IPS-NIHi11 (cell line): ENCODE results near the gene PLXNB2.
"Not testable (repeated sequence)": the region's sequence is repeated elsewhere in the genome, so short reads cannot be mapped to it uniquely, and the experiment has no call there.

ENCODE experiments used
- DNase-seq: peaks from one replicate; pipeline ENCODE4 v3.0.0; 2012; ENCODE audit warnings: mixed read lengths, low spot score

PLXNB2 gene

GRCh38 chr22:50280022-50280707, 27.3 kb downstream of the PLXNB2 start:
- DNase-seq, result no peak

GRCh38 chr22:50278956-50279619, 28.4 kb downstream of the PLXNB2 start:
- no peak for DNase-seq

GRCh38 chr22:50278461-50278860, 29.0 kb downstream of the PLXNB2 start:
- DNase-seq, result no peak

GRCh38 chr22:50277761-50278160, 29.7 kb downstream of the PLXNB2 start:
- no peak for DNase-seq

- peak; percentile 69 for DNase-seq
Observed at GRCh38 chr22:50276143-50276542, 31.3 kb downstream of the PLXNB2 start.

- DNase-seq, result no peak
Observed at GRCh38 chr22:50275181-50276055, 32.0 kb downstream of the PLXNB2 start.

GRCh38 chr22:50274771-50275170, 32.7 kb downstream of the PLXNB2 start:
- no peak for DNase-seq

GRCh38 chr22:50274311-50274710, 33.1 kb downstream of the PLXNB2 start:
- peak; percentile 64 for DNase-seq

- DNase-seq, result not testable (repeated sequence)
Observed at GRCh38 chr22:50273781-50274180, 33.7 kb downstream of the PLXNB2 start.

GRCh38 chr22:50273352-50273751, 34.1 kb downstream of the PLXNB2 start:
- DNase-seq, result not testable (repeated sequence)

GRCh38 chr22:50272044-50272802, 35.2 kb downstream of the PLXNB2 start:
- no peak for DNase-seq

- DNase-seq, result peak; percentile 86
Observed at GRCh38 chr22:50271519-50271970, 35.9 kb downstream of the PLXNB2 start.

- DNase-seq, result peak; percentile 86
Observed at GRCh38 chr22:50270666-50271394, 36.6 kb downstream of the PLXNB2 start.

- no peak for DNase-seq
Observed at GRCh38 chr22:50269970-50270665, 37.3 kb downstream of the PLXNB2 start, which contains the start of gene MAPK11. MAPK11 (minus strand) TSS chr22:50270380; CDS start chr22:50270292, 88 bp downstream.

GRCh38 chr22:50269573-50269969, 37.9 kb downstream of the PLXNB2 start:
- no peak for DNase-seq

GRCh38 chr22:50268655-50269113, 38.8 kb downstream of the PLXNB2 start:
- DNase-seq, result no peak

GRCh38 chr22:50267591-50268390, 39.7 kb downstream of the PLXNB2 start:
- DNase-seq, result peak; percentile 88

- DNase-seq, result no peak
Observed at GRCh38 chr22:50266994-50267393, 40.5 kb downstream of the PLXNB2 start.

GRCh38 chr22:50264946-50265669, 42.3 kb downstream of the PLXNB2 start:
- DNase-seq, result no peak
